Trophoblast cell (in vitro differentiated cells and primary cell): Measurements from ENCODE around the gene WDR82.

Experiments
- DNase-seq, 2 donors: peaks; one replicate each; pipeline ENCODE4 v3.0.0-alpha.2; 2016
- H2AFZ ChIP-seq: 2 replicates; pipeline ENCODE4 v1.6.1; 2013; ENCODE audit warnings: low read length, moderate library complexity, mild to moderate bottlenecking; ENCODE audit not compliant: insufficient read depth, poor library complexity
- H2AK5ac ChIP-seq: 2 replicates; pipeline ENCODE4 v1.6.1; 2013; ENCODE audit warnings: mild to moderate bottlenecking, low read length
- H2BK120ac ChIP-seq: 2 replicates; pipeline ENCODE4 v1.6.1; 2013; ENCODE audit warnings: low read length, mild to moderate bottlenecking, moderate library complexity; ENCODE audit not compliant: insufficient read depth, poor library complexity
- H2BK12ac ChIP-seq: 2 replicates; pipeline ENCODE4 v1.6.1; 2013; ENCODE audit warnings: mild to moderate bottlenecking, low read length, moderate library complexity
- H2BK5ac ChIP-seq: 2 replicates; pipeline ENCODE4 v1.6.1; 2013; ENCODE audit warnings: low read length, low read depth, moderate library complexity, mild to moderate bottlenecking; ENCODE audit not compliant: poor library complexity
- H3K14ac ChIP-seq: 2 replicates; pipeline ENCODE4 v1.6.1; 2013; ENCODE audit warnings: mild to moderate bottlenecking, low read length
- H3K18ac ChIP-seq: 2 replicates; pipeline ENCODE4 v1.6.1; 2013; ENCODE audit warnings: mild to moderate bottlenecking, low read length
- H3K23ac ChIP-seq: 2 replicates; pipeline ENCODE4 v1.6.1; 2013; ENCODE audit warnings: low read length
- H3K27ac ChIP-seq: 2 replicates; pipeline ENCODE4 v1.5.1; 2013; ENCODE audit warnings: low read depth, mild to moderate bottlenecking, inconsistent platforms, low read length, moderate library complexity
- H3K27me3 ChIP-seq: 2 replicates; pipeline ENCODE4 v1.6.1; 2013; ENCODE audit warnings: inconsistent platforms, mild to moderate bottlenecking, low read length, moderate library complexity; ENCODE audit not compliant: insufficient read depth
- H3K36me3 ChIP-seq, 2 experiments: 1 replicate in 1 of 2; 2 replicates in 1 of 2; pipeline ENCODE4 v1.6.1; 2013; ENCODE audit warnings: low read length in 2 of 2, mild to moderate bottlenecking in 2 of 2, moderate library complexity in 1 of 2; ENCODE audit not compliant: insufficient read depth in 2 of 2, control insufficient read depth in 1 of 2
- H3K4ac ChIP-seq: 2 replicates; pipeline ENCODE4 v1.6.1; 2013; ENCODE audit warnings: low read depth, mild to moderate bottlenecking, low read length, moderate library complexity
- H3K4me1 ChIP-seq, 2 experiments: 1 replicate in 1 of 2; 2 replicates in 1 of 2; pipeline ENCODE4 v1.6.1; 2013; ENCODE audit warnings: low read length in 2 of 2, mild to moderate bottlenecking in 2 of 2, moderate library complexity in 1 of 2; ENCODE audit not compliant: insufficient read depth in 2 of 2, control insufficient read depth in 1 of 2
- H3K4me2 ChIP-seq: 2 replicates; pipeline ENCODE4 v1.6.1; 2013; ENCODE audit warnings: inconsistent platforms, mild to moderate bottlenecking, low read length, moderate library complexity
- H3K4me3 ChIP-seq: 2 replicates; pipeline ENCODE4 v1.5.1; 2013; ENCODE audit warnings: mild to moderate bottlenecking, low read depth, low read length, inconsistent platforms
- H3K79me1 ChIP-seq: one replicate; pipeline ENCODE4 v1.6.1; 2013; ENCODE audit warnings: low read length
- H3K79me2 ChIP-seq: 2 replicates; pipeline ENCODE4 v1.6.1; 2013; ENCODE audit warnings: low read length, mild to moderate bottlenecking; ENCODE audit not compliant: control insufficient read depth, insufficient read depth, poor library complexity
- H3K9ac ChIP-seq: 2 replicates; pipeline ENCODE4 v1.6.1; 2013; ENCODE audit warnings: mild to moderate bottlenecking, low read length
- H3K9me3 ChIP-seq: 2 replicates; pipeline ENCODE4 v1.6.1; 2013; ENCODE audit warnings: low read depth, mild to moderate bottlenecking, control low read depth, inconsistent platforms, low read length; ENCODE audit not compliant: insufficient read depth
- H4K12ac ChIP-seq: 2 replicates; pipeline ENCODE4 v1.6.1; 2013; ENCODE audit warnings: low read depth, mild to moderate bottlenecking, low read length, moderate library complexity
- H4K8ac ChIP-seq: 2 replicates; pipeline ENCODE4 v1.6.1; 2013; ENCODE audit warnings: low read depth, mild to moderate bottlenecking, low read length, moderate library complexity
- H4K91ac ChIP-seq: one replicate; pipeline ENCODE4 v1.6.1; 2013; ENCODE audit warnings: low read depth, mild to moderate bottlenecking, low read length, moderate library complexity
- WGBS: extraction: QIAGEN DNeasy Blood & Tissue Kit; methylation state at CpG from one replicate; pipeline ENCODE4 v1.1.7; 2013; ENCODE audit warnings: missing lambda C conversion rate; ENCODE audit not compliant: insufficient read length, insufficient coverage; ENCODE audit errors: extremely low coverage; 5-methylcytosine and 5-hydroxymethylcytosine counted together

WDR82 gene

DNA sequence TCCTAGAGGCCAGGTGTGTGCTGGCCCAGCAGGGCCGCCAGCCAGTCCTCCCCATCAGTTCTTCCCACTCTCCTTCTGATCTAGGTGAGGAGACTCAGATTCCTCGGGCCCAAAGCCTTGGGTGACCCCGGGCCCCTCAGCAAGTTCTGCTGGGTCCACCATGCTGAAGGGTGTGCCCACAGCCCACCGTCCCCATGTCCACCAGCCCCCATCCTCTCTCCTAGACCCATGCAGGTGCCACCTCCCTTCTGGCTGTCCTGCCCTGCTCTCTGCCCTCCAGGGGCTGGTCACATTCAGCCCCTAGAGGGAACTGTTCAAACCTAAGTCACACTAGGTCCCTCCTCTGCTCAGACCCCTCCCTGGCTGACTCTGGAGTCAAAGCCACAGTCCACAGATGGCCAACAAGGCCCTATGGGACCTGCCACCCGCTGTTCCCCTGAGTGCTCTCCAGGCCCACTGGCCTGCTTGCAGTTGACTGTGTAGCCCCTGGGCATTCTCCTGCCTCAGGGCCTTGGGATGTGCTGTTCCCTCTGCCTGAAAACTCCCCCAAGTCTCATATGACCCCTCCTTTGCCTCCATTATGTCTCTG lies 52.1 kb downstream of the WDR82 start:
- Histone ChIP-seq H2BK5ac (no peak overlapping the region), H3K23ac (no peak overlapping the region), H3K36me3 (peaks cover 27 to 28% of the 10 kb centered on the region in 2 experiments), H4K91ac (no peak overlapping the region), H3K14ac (no peak overlapping the region), H3K4me2 (no peak overlapping the region), H3K79me2 (no peaks in the 10 kb centered on the region), H3K9ac (no peak overlapping the region), H3K4me1 (no peaks in the 10 kb centered on the region), H2BK12ac (no peak overlapping the region), H3K27ac (no peak overlapping the region), H4K12ac (no peak overlapping the region), H4K8ac (no peak overlapping the region), H3K27me3 (no peaks in the 10 kb centered on the region), H3K4me3 (no peak overlapping the region), H3K79me1 (no peaks in the 10 kb centered on the region), H3K18ac (no peak overlapping the region), H3K9me3 (no peaks in the 10 kb centered on the region), H2AFZ (no peak overlapping the region), H2BK120ac (no peak overlapping the region), H2AK5ac (no peak overlapping the region), H3K4ac (no peak overlapping the region)
- no CpG with 5 or more reads among the region's 5 CpGs for WGBS
- DNase-seq = no peak

DNA sequence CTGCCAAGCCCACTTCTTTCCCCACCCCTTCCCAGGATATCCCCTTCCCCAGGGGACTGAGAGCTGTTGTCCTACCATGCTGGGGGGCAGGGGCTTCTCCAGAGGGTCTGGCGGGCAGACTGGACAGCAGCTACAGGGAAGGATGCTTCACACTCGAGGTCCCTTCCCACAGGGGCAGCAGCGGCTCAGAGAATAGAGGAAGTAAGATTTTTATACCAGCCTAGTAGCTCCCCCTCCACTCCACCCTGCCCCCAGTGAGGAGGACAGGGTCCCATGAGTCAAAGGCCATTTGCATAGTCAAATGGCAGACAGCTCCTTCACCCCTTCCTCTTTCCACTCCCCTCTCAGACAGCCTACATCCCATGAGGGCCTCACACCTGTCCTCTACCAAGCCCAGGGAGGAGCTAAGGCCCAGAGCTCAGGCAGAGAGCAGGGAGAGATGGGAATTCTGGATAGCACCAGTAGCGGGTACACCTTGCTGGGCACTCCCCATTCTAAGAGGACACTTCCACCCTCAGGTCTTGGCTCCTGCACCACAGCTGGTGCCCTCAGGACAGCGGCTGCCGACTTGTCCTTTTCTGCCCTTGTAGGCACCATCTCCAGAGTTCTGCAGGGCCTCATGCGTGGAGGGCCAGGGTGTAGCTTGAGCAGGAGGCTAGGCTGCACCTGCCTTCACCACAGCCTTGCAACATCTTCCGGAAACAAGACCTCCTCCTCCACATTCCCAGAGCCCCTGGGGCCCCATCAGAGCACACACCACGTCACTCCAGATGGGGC lies 52.8 kb downstream of the WDR82 start, which contains the start of gene TLR9:
Gene TLR9, minus strand, starts transcription at position 194 of the 777 bp plus-strand sequence. Its CDS starts 116 bp downstream, at position 78.
- H3K14ac ChIP-seq = no peak within 1 kb of the TSS
- no peaks in the 10 kb centered on the region for H3K27me3 ChIP-seq
- no peak within 1 kb of the TSS for H2BK12ac ChIP-seq
- no peak within 1 kb of the TSS for H3K18ac ChIP-seq
- H3K79me1 ChIP-seq = no peaks in the 10 kb centered on the region
- no CpG with 5 or more reads among the region's 9 CpGs for WGBS
- H4K8ac ChIP-seq = no peak within 1 kb of the TSS
- no peak within 1 kb of the TSS for H2AK5ac ChIP-seq
- H3K36me3 ChIP-seq = peaks cover 20 to 21% of the 10 kb centered on the region in 2 experiments
- H3K79me2 ChIP-seq = no peaks in the 10 kb centered on the region
- H3K23ac ChIP-seq = no peak within 1 kb of the TSS
- no peak within 1 kb of the TSS for H3K4me3 ChIP-seq
- H4K91ac ChIP-seq = no peak within 1 kb of the TSS
- no peak within 1 kb of the TSS for H3K4me2 ChIP-seq
- H2AFZ ChIP-seq = no peak within 1 kb of the TSS
- H3K4ac ChIP-seq = no peak within 1 kb of the TSS
- no peak within 1 kb of the TSS for H2BK120ac ChIP-seq
- no peaks in the 10 kb centered on the region for H3K9me3 ChIP-seq
- no peak for DNase-seq
- H2BK5ac ChIP-seq = no peak within 1 kb of the TSS
- H4K12ac ChIP-seq = no peak within 1 kb of the TSS
- peaks cover 1 to 3% of the 10 kb centered on the region in 2 experiments for H3K4me1 ChIP-seq
- H3K9ac ChIP-seq = no peak within 1 kb of the TSS
- no peak within 1 kb of the TSS for H3K27ac ChIP-seq

DNA sequence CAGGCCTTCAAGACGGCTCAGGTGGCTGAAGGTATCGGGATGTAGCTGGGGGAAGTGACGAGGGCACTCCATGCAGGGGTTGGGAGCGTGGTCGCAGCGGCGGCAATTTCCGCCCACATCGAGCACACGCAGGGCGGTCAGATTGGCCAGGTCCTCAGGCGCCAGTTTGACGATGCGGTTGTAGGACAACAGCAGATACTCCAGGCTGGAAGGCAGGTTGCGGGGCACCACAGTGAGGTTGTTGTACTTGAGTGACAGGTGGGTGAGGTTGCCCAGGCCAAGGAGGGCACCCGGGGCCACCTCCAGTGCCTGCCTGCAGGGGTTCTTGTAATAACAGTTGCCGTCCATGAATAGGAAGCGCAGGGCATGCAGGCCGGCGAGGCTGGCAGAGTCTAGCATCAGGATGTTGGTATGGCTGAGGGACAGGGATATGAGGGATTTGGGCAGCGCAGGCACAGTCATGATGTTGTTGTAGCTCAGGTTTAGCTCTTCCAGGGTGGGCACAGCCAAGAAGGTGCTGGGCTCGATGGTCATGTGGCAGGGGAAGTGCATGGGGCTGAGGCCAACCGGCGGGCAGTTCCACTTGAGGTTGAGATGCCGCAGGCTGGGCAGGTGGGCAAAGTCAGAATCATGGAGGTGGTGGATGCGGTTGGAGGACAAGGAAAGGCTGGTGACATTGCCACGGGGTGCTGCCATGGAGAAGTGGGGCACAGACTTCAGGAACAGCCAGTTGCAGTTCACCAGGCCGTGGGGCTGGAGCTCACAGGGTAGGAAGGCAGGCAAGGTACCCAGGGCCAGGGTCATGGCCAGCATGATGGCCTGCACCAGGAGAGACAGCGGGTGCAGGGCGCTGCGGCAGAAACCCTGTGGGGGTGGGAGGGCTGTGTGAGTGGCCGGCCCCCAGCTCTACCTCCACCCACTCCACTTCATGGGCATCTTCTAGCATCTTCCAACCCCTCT lies 54.7 kb downstream of the WDR82 start:
- Histone ChIP-seq H3K4ac (no peak overlapping the region), H2AFZ (no peak overlapping the region), H2BK5ac (no peak overlapping the region), H4K91ac (no peak overlapping the region), H3K23ac (no peak overlapping the region), H4K8ac (no peak overlapping the region), H3K9ac (no peak overlapping the region), H3K27ac (no peak overlapping the region), H3K14ac (no peak overlapping the region), H2BK120ac (no peak overlapping the region), H3K9me3 (no peaks in the 10 kb centered on the region), H4K12ac (no peak overlapping the region), H3K79me2 (no peaks in the 10 kb centered on the region), H3K27me3 (no peaks in the 10 kb centered on the region), H3K4me2 (no peak overlapping the region), H3K36me3 (peaks cover 1 to 2% of the 10 kb centered on the region in 2 experiments), H3K4me3 (no peak overlapping the region), H3K79me1 (peaks cover 3% of the 10 kb centered on the region), H2AK5ac (no peak overlapping the region), H2BK12ac (no peak overlapping the region), H3K18ac (no peak overlapping the region), H3K4me1 (peaks cover 16 to 18% of the 10 kb centered on the region in 2 experiments)
- WGBS = no CpG with 5 or more reads among the region's 32 CpGs
- DNase-seq = no peak
